WTC11 (cell line): ENCODE measurements around the gene UBC. TPM values are rescaled to one million over a fixed set of nuclear protein-coding genes. Genes with fewer than 3 reads are reported as not detected.
A peak's percentile ranks its signal among the peaks of the same experiment; 100 is the strongest.

Source experiments
- ATAC-seq: fragments of 200-7000 bp; cut with Tn5 transposase; 2 replicates; pipeline ENCODE4 v1.10.0; 2021; ENCODE audit warnings: mild to moderate bottlenecking, moderate library complexity
- CTCF ChIA-PET: fragments of 300-600 bp; sonication (Branson Sonifier 250); formaldehyde crosslinking; loops from one replicate; lab custom pipeline; 2021; ENCODE audit warnings: antibody characterized with exemption; lab: Charles Lee
- POLR2A ChIA-PET: fragments of 350-600 bp; sonication (Branson Sonifier 250); formaldehyde crosslinking; loops from one replicate; lab custom pipeline; 2021; ENCODE audit warnings: antibody characterized with exemption; lab: Charles Lee
- DNase-seq: peaks from one replicate; pipeline ENCODE4 v3.0.0; 2021; ENCODE audit warnings: low spot score
- H3K27ac Mint-ChIP-seq: 2 replicates; pipeline ENCODE4 v1.8.0; 2021; ENCODE audit warnings: mixed read lengths
- H3K27me3 Mint-ChIP-seq: 2 replicates; pipeline ENCODE4 v1.8.0; 2021; ENCODE audit warnings: low read depth, mild to moderate bottlenecking, moderate library complexity, mixed read lengths
- H3K36me3 Mint-ChIP-seq: 2 replicates; pipeline ENCODE4 v1.8.0; 2021; ENCODE audit warnings: mixed read lengths
- H3K4me1 Mint-ChIP-seq: 2 replicates; pipeline ENCODE4 v1.8.0; 2022; ENCODE audit warnings: mixed read lengths
- H3K4me3 Mint-ChIP-seq: 2 replicates; pipeline ENCODE4 v1.8.0; 2021; ENCODE audit warnings: mild to moderate bottlenecking, moderate library complexity, mixed read lengths
- H3K9me3 Mint-ChIP-seq: 2 replicates; pipeline ENCODE4 v1.8.0; 2021; ENCODE audit warnings: mixed read lengths
- ATF3 ChIP-seq: sonication (generic); formaldehyde crosslinking; conservative IDR thresholded peaks from 2 replicates; pipeline ENCODE4 v1.8.1; 2022; ENCODE audit warnings: mild to moderate bottlenecking, missing genetic modification reagents
- CTCF ChIP-seq: fragments of 200-600 bp; IDR thresholded peaks from 2 replicates; pipeline ENCODE4 v1.8.0; 2022; ENCODE audit warnings: antibody characterized with exemption
- GABPB1 ChIP-seq: sonication (generic); formaldehyde crosslinking; IDR thresholded peaks from 2 replicates; pipeline ENCODE4 v1.8.1; 2023; ENCODE audit warnings: mild to moderate bottlenecking, missing genetic modification reagents
- GRHL2 ChIP-seq: fragments of 250-450 bp; sonication (Bioruptor Pico); IDR thresholded peaks from 2 replicates; pipeline ENCODE4 v1.8.0; 2022; ENCODE audit warnings: mild to moderate bottlenecking, moderate library complexity; ENCODE audit not compliant: insufficient replicate concordance, severe bottlenecking
- NFYB ChIP-seq: sonication (generic); formaldehyde crosslinking; conservative IDR thresholded peaks from 2 replicates; pipeline ENCODE4 v1.8.0; 2022; ENCODE audit warnings: low read depth, missing genetic modification reagents
- NR2C2 ChIP-seq: sonication (generic); formaldehyde crosslinking; IDR thresholded peaks from 2 replicates; pipeline ENCODE4 v1.8.0; 2022; ENCODE audit warnings: mild to moderate bottlenecking, missing genetic modification reagents
- PRDM15 ChIP-seq: sonication (generic); formaldehyde crosslinking; IDR thresholded peaks from 2 replicates; pipeline ENCODE4 v1.8.0; 2022; ENCODE audit warnings: missing genetic modification reagents
- TCF7 ChIP-seq: sonication (generic); formaldehyde crosslinking; IDR thresholded peaks from 2 replicates; pipeline ENCODE4 v1.8.0; 2022; ENCODE audit warnings: mild to moderate bottlenecking, low read depth, missing genetic modification reagents, moderate library complexity
- ZNF416 ChIP-seq: fragments of 250-450 bp; sonication (Bioruptor Pico); IDR thresholded peaks from 2 replicates; pipeline ENCODE4 v1.9.0; 2021; ENCODE audit warnings: mild to moderate bottlenecking, inconsistent platforms
- ZNF532 ChIP-seq: fragments of 250-450 bp; sonication (Bioruptor Pico); IDR thresholded peaks from 2 replicates; pipeline ENCODE4 v1.9.0; 2021; ENCODE audit warnings: mild to moderate bottlenecking, borderline replicate concordance
- total RNA-seq: library from RNA; stranded (reverse); gene quantifications from 3 replicates; pipeline ENCODE4 v1.2.3, GENCODE V29; 2021
- TF ChIP-seq, protein P1 (sequence below): sonication (generic); formaldehyde crosslinking; IDR thresholded peaks from 2 replicates; pipeline ENCODE4 v1.8.0; 2023; ENCODE audit warnings: mild to moderate bottlenecking, missing genetic modification reagents
- TF ChIP-seq, protein P2 (sequence below): sonication (generic); formaldehyde crosslinking; IDR thresholded peaks from 2 replicates; pipeline ENCODE4 v1.8.1; 2022; ENCODE audit warnings: missing genetic modification reagents, borderline replicate concordance

Gene UBC
- total RNA-seq, 1 experiment from 2014 or later = 530 TPM

DNA sequence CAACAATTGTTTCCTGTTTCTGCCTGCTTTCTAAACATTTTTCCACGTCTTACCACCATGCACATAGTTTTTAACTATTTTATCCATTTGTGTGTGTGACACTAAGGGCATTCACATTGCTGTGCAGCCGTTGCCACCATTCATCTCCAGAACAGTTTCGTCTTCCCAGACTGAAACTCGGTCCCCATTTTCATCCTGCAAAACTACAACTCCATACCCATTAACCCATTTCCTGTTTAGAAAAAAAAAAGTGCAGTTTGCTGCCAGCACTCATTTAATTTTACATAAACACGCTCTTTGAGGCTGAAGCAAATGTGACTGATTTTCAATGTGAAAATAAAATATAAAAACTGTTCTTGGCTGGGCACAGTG is 15.5 kb downstream of the UBC start (continued):
- TF ChIP-seq, protein P1, sequence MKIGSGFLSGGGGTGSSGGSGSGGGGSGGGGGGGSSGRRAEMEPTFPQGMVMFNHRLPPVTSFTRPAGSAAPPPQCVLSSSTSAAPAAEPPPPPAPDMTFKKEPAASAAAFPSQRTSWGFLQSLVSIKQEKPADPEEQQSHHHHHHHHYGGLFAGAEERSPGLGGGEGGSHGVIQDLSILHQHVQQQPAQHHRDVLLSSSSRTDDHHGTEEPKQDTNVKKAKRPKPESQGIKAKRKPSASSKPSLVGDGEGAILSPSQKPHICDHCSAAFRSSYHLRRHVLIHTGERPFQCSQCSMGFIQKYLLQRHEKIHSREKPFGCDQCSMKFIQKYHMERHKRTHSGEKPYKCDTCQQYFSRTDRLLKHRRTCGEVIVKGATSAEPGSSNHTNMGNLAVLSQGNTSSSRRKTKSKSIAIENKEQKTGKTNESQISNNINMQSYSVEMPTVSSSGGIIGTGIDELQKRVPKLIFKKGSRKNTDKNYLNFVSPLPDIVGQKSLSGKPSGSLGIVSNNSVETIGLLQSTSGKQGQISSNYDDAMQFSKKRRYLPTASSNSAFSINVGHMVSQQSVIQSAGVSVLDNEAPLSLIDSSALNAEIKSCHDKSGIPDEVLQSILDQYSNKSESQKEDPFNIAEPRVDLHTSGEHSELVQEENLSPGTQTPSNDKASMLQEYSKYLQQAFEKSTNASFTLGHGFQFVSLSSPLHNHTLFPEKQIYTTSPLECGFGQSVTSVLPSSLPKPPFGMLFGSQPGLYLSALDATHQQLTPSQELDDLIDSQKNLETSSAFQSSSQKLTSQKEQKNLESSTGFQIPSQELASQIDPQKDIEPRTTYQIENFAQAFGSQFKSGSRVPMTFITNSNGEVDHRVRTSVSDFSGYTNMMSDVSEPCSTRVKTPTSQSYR (CRISPR knock-in tag) = no peak
- no peak for TF ChIP-seq ZNF532 (CRISPR knock-in tag)

- H3K27ac Mint-ChIP-seq = no peak overlapping the region
- H3K9me3 Mint-ChIP-seq = peaks cover 12% of the 10 kb centered on the region
- H3K4me1 Mint-ChIP-seq = peaks cover 8% of the 10 kb centered on the region
- peak; percentile 59 for DNase-seq
- no peaks in the 10 kb centered on the region for H3K27me3 Mint-ChIP-seq
- POLR2A ChIA-PET = no interaction called here
- H3K4me3 Mint-ChIP-seq = no peak overlapping the region
- peak; percentile 71 for ATAC-seq
- H3K36me3 Mint-ChIP-seq = 0 out of 2 replicates have a peak, but pooled peaks cover 5% of the 10 kb centered on the region
- CTCF ChIA-PET = interaction anchor here (0.6 kb wide), 1 partner anchor 111 kb away, joined by 3 read pairs; no protein-coding TSS in a partner anchor
- TF ChIP-seq CTCF (peak; percentile 28; the same call in 1 of the 2 replicates), ZNF416 (CRISPR knock-in tag) (no peak)
Measured at GRCh38 chr12:124898200-124898922, 16.1 kb downstream of the UBC start.

DNA sequence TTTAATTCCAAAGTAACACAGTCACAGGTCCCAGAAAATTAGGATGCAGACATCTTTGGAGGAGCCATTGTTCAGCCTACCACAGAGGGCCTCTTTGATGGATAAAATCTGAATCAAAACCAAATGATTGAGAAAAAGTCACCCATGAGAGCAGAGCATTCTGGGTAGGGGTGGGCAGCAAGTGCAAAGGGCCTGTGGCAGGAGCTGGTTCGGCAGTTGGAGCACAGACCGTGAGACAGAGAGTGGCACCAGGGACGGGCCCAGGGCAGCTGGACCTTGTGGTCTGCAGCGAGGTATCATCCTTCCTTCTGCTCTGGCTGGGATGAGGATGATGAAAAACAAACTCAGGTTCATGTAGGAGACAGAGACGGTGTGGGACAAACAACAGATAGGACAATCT is 18.0 kb downstream of the UBC start:
- CTCF ChIA-PET = interaction anchor here (0.5 to 1.0 kb wide), 2 partner anchors 10 to 38 kb away, joined by 3 read pairs; no protein-coding TSS in a partner anchor

DNA sequence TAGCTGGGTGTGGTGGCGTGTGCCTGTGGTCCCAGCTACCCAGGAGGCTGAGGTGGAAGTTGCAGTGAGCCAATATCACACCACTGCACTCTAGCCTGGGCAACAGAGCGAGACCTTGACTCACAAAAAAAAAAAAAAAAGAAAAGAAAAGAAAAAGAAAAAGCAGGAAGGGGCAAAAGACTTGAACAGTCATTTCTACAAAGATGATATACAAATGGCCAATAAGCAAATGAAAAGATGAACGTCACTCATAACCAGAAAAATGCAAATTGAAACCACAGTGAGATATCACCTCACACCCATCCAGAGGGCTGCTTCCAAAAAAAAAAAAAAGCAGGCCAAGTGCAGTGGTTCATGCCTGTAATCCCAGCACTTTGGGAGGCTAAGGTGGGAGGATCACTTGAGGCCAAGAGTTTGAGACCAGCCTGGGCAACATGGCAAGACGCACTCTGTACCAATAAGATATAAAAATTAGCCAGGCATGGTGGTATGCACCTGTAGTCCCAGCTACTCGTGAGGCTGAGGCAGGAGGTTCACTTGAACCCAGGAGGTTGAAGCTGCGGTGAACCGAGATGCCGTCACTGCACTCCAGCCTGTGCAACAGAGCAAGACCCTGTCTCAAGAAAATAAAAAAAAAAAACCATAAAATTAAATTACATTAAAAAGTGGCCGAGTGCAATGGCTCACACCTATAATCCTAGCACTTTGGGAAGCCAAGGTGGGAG is 20.5 kb downstream of the UBC start:
- 0 out of 2 replicates have a peak, but pooled peaks cover 5% of the 10 kb centered on the region for H3K36me3 Mint-ChIP-seq
- CTCF ChIA-PET = interaction anchor here (1.1 to 1.5 kb wide), 3 partner anchors 13 to 46 kb away, joined by 3 to 5 read pairs (median 3); no protein-coding TSS in a partner anchor
- POLR2A ChIA-PET = interaction anchor here (0.7 kb wide), 1 partner anchor 955 kb away, joined by 3 read pairs; no protein-coding TSS in a partner anchor
- TF ChIP-seq ATF3 (CRISPR knock-in tag) = no peak
- TF ChIP-seq GRHL2 = no peak
- TF ChIP-seq GABPB1 (CRISPR knock-in tag) = no peak
- TF ChIP-seq, protein P2, sequence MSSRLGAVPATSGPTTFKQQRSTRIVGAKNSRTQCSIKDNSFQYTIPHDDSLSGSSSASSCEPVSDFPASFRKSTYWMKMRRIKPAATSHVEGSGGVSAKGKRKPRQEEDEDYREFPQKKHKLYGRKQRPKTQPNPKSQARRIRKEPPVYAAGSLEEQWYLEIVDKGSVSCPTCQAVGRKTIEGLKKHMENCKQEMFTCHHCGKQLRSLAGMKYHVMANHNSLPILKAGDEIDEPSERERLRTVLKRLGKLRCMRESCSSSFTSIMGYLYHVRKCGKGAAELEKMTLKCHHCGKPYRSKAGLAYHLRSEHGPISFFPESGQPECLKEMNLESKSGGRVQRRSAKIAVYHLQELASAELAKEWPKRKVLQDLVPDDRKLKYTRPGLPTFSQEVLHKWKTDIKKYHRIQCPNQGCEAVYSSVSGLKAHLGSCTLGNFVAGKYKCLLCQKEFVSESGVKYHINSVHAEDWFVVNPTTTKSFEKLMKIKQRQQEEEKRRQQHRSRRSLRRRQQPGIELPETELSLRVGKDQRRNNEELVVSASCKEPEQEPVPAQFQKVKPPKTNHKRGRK (CRISPR knock-in tag) = no peak
- TF ChIP-seq PRDM15 (CRISPR knock-in tag) = no peak

More for the DNA sequence above, 18.0 kb downstream of the UBC start:
- Mint-ChIP-seq H3K4me3 (no peak overlapping the region), H3K4me1 (peaks cover 8% of the 10 kb centered on the region), H3K9me3 (peaks cover 12% of the 10 kb centered on the region), H3K27ac (no peak overlapping the region), H3K36me3 (0 out of 2 replicates have a peak, but pooled peaks cover 5% of the 10 kb centered on the region), H3K27me3 (no peaks in the 10 kb centered on the region)
- no peak for ATAC-seq
- TF ChIP-seq NFYB (CRISPR knock-in tag) (no peak), TCF7 (CRISPR knock-in tag) (no peak), NR2C2 (CRISPR knock-in tag) (no peak)
- DNase-seq = no peak
- POLR2A ChIA-PET = no interaction called here

More for the DNA sequence above, 20.5 kb downstream of the UBC start:
- H3K27me3 Mint-ChIP-seq = no peaks in the 10 kb centered on the region
- peaks cover 4% of the 10 kb centered on the region for H3K4me1 Mint-ChIP-seq
- no peak overlapping the region for H3K27ac Mint-ChIP-seq
- ATAC-seq (no peak), DNase-seq (no peak)
- H3K9me3 Mint-ChIP-seq = peaks cover 12% of the 10 kb centered on the region
- no peak overlapping the region for H3K4me3 Mint-ChIP-seq
